HTR-8/SVneo (cell line): ENCODE measurements around the gene MTARC2.

Experiments
- DNase-seq: peaks from one replicate; pipeline ENCODE4 v3.0.0; 2011; ENCODE audit warnings: low spot score, mixed read lengths; ENCODE audit not compliant: insufficient read length
- FAIRE-seq: peaks from 2 replicates; lab custom pipeline; 2011; peaks lifted over from hg19 to GRCh38; lab: Jason Lieb, UNC

MTARC2 gene

DNA sequence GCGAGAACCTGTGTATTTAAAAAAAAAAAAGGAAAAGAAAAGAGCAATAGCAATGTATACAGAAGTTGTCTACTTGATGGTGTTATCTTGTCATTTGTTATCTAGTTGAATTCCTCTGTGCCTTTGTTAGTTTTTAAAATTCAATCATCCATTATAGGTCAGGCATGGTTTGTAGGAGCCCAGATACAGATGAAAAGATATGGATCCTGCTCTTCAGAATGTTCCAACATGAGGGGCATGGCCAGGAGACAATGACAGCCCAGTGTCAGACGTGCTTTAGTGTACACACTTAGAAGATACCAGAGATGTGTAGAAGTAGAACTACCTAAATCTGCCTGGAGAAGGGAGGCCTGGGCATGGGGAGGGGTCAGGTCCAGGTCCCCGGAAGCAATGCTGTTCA, 16.6 kb downstream of the MTARC2 start:
- FAIRE-seq (no peak), DNase-seq (no peak)

DNA sequence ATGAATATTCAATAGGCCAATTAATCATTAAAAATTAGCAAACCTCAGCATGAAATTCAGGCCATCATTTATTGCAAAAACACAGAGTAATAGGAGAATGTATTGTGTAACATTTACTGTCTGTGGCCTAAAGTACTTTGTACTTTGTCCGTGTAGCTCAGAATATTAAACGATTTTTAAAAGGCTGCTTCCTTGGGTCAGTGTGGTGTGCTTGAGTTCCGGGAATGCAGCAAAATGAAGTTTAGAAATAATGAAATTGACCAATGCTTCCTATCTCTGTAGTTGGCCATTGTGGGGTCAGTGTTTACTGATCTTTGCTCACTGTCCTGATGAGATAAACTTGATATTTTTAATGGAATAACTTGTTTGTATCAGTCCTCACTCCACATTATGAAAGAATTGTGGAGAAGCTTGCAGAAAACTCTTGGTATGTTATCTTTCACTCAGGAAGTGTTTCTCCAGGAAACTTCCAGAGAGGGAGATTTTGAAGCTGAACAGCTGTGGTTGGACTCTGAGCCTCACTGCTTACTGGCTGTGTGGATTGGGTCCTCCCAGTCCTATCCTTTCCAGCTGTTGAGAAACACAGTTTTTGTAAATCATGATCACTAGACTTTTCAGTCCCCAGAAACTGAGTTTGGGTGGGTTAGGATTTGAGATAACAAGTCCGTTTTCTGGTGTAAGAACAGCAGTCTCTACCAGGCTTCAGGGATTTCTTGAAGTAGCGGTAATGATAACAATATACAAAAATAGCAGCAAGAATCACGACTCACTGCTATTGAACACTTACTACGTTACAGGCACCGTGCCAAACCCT, 19.4 kb downstream of the MTARC2 start:
- DNase-seq = no peak
- no peak for FAIRE-seq

DNA sequence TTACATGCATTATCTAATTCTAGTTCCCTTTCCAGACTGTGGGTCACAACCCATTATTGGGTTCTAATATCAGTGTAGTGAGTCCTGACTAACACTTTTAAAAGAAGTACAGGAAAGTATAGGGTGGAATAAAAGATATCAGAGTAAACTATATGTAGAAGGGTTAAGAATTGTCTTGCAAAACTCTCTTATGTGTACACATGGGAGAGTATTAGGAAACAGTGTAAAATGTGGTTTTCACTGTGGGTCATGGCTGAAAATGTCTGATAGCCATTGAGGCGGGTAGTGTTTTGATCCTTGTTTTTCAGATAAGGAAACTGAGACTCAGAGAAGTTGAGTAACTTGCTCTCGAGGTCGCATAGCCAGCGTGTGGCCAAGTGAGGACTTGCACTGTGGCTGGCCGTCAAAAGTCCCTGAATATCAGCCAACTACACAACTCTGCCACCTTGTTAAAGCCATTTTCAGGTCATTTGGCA, 20.0 kb downstream of the MTARC2 start:
- DNase-seq (no peak), FAIRE-seq (no peak)

DNA sequence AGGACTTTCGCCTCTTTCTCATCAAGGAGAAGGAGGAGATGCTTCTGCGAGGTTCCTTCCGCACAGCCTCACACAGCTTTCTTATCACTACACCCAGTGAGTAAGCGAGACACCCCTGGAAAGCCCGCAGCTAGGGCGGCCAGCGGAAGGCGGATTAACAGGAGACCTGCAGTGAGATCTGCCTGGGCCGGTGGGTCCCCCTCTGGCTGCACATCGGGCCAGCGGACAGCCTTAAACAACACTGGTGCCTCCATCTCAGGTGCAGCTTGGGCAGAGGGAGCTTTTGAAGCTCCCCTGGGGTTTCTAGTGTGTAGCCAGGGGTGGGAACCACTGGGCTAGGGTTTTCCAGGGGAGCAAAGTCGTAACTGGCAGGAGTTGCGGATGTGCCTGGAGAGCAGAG, 21.1 kb downstream of the MTARC2 start:
- DNase-seq (no peak), FAIRE-seq (no peak)

DNA sequence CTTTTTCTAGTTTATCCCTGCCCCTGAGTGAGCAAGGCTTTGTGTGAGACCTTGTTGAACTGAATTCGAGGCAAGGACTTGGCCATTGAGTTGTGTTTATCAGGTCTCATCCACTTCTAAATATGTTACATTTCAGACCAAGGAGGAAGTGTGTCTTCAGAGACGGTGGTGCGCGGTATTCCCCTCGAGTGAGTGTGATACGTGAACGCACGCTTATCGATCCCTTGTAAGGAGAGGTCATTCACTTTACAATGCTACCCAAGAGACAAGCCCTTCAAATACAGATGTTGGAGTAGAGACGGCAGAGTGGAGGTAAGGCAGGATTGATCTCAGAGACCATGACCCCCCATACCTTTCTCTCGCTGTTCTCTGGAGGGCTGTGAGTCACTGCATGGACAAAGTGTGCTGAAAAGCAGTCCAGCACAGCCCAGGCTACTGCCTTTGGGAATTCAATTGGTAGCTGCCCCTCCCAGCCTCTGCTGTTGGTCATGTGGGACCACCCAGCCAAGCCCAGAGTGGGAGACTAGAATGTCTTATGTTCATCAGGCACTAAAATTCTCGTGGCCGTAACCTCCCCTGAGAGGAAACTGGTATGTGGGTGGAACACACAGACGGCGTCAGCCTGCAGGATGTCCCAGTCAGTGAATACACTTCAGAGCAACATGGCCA, 22.3 kb downstream of the MTARC2 start:
- FAIRE-seq = no peak
- no peak for DNase-seq

DNA sequence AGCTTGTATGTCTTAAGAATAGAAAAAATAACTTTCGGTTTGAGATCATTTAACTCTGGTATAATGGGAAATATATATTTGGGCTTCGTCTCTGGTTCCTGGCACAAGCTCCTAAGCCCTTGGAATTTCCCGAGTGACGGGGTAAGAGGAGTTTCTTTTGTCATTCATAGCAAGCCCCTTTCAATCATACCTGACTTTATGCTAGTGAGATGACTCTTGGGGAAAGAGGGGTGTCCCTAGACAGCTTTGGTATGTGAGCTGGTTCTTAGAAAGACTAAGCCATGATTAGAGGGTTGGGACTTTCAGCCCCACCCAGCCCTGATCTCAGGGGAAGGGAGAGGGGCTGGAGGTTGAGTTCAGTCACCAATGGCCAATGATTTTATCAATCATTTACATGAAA, 24.7 kb downstream of the MTARC2 start:
- DNase-seq = no peak
- no peak for FAIRE-seq

DNA sequence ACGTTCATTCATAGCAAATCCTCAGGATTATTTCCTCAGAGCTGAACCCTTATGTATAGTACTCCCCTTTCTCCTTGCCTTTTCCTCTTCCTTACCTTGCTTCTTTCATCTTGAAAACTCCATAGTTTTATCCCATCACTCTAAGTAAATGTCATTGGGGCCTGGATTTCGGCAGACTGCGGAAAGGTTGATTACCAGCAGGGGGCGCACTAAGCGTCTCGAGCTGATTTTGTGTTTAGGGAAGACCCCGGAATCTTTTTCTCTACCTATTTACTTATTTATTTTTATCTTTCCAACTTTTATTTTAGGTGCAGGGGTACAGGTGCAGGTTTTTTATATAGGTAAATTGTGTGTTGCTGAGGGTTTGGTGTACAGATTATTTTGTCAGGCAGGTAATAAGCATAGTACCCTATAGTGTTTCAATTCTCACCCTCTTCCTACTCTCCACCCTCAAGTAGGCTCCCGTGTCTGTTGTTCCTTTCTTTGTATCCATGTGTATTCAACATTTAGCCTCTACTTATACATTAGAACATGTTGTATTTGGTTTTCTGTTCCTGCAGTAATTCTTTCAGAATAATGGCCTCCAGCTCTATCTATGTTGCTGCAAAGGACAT, 27.2 kb downstream of the MTARC2 start:
- DNase-seq = peak; percentile 34
- FAIRE-seq = no peak

DNA sequence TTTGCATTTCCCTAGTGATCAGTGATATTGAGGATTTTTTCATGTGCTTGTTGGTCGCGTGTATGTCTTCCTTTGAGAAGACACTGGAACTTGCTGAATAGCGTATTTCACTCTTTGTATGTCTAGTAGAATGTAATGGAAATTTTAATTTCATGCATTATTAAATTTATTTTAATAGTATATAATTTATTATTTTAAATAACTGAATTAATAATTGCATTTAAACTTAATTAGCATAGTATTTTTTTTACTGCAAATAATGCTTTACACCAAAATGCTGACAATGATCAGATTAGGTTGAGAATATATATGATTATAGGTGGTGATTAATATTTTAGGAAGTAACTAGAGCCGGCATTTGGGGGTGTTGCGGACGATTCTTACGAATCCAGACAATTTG, 28.1 kb downstream of the MTARC2 start:
- FAIRE-seq = no peak
- DNase-seq = no peak

DNA sequence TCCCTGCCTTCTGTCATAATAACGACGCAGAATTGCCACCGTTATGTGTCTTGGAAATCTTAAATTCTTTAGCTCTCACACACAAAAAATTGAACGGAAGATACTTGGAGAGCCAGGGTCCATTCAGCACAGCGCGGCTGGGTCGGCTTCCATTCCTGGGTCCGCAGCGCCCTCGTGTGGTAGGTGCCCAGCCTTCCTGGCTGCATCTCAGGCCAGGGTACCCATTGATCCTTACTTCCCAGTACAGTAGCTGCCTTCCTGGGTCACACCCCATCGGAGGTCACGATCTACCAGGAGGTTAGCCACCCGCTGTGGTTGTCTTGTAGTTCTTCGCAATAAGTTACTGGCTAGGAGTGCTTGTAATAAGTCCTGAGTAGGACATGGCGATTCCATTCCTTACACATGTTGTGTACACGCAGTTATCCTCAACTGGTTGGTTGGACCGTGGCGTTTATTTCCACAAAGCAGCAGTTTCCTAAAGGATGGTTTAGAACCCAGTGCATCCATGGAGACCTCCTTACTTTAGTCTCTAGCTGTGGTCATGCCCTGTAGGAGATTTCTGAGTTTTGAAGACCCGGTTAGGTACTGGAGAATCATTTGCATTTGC, 28.7 kb downstream of the MTARC2 start:
- peak; percentile 81 for DNase-seq
- peak; percentile 20 for FAIRE-seq

DNA sequence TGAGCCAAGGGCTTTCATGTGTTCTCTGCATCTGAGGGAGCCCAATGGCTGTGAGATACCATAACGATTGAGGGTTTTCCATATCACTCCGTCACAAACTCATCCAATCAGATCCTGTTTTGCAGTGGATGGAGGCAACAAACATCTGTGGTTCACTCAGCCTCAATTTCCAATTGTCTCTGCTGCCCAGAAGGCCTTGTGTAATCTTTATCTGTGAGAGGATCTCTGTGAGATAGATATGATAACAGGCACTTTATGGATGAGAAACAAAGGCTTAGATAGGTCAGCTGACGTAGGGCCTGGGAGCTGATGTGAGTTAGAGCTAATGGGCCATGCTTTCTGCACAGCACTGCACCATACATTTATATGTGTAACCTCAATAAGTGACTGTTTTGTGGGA, 35.3 kb downstream of the MTARC2 start:
- DNase-seq = no peak
- no peak for FAIRE-seq

DNA sequence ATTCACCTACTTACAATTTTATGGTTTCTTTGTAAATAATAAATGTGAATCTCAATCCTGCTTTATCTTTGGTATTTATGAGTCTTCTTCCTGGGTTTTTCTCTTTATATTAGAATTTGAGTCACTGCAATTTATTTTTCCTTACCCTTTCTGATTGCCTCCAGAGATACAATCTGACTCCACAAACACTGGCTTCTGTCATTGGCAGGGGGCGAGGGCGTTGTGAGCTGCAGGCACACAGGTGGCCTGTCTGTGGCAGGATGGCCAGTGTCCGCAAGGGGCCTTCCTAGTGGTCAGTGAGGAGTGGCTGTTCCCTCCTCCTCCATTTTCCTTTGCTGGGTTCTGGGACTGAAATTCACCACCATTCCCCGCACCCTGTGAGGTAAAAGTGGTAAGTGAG, 36.6 kb downstream of the MTARC2 start:
- no peak for FAIRE-seq
- DNase-seq = no peak

DNA sequence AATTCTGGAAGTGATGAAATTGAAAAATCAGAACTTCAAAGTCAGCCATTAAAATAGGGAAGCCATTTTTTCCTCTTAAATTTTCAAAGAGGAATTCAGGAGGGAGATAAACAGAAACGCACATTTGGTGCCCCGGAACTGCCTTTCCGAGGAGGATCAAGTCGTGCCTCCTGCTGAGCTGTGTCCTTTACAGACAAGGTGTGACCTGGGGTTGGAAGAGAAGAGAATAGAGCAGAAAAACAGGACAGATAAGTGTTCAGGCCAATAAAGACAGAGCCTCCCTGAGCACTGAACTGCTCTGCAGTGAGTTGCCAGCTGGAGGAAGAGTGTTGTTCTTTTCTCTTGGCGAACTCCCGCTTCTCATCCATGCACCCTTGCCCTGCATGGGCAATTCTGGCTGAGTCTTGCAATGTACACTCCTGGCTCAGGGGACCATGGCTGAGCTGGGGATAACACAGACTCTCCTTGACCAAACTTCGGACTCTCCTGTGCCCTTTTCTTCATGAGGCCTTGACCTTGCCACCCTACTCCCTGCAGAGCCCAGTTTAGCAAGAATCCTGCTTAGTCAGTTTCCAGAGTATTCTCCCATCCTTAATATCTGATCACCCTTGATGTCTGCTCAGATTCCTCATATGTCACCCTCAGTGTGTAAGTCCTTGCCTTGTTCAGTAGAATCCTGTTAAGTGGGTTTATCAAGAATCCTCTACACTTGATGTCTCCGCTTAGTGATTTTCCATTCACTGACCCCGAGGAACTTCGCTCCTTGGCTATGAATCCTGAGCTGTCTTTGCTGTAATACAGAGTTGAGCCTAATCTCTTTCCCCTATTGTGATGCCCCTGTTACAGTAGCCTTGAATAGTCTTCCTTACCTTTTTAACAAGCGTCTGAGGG, 37.3 kb downstream of the MTARC2 start:
- FAIRE-seq (no peak), DNase-seq (no peak)

DNA sequence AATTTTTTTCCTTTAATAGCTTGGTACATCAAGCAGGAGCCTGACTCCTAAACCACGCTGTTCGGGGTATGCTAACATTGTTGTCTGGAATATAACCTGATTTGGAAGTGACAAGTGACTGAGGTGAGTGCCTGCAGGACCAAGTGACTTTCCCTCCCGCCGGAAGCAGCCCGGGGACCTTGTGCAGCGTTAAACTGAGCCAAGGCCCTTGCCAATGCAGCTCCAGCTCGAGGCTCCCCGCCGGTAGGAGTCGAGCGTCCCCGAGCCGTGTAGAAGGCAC, 37.9 kb downstream of the MTARC2 start:
- DNase-seq (no peak), FAIRE-seq (no peak)

DNA sequence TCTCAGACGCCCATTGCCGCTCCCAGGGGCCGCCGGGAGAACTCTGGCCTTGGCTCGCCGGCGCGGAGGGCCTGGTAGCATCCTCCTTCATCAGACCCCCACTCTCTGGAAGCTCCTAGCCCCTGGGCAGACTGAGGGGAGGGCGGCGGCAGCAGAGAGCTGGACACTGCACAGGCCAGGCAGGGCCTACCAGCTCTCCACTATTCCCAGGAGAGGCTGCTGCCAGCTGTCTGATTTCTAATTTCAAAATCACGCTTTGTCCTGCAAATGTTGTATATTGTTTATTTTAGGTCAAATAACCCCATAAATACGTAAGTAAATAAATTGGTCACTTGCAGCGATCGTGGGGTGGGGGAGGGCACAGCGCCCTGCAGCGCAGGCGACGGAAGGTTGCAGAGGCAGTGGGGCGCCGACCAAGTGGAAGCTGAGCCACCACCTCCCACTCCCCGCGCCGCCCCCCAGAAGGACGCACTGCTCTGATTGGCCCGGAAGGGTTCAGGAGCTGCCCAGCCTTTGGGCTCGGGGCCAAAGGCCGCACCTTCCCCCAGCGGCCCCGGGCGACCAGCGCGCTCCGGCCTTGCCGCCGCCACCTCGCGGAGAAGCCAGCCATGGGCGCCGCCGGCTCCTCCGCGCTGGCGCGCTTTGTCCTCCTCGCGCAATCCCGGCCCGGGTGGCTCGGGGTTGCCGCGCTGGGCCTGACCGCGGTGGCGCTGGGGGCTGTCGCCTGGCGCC, 38.4 kb downstream of the MTARC2 start, which contains the start of gene MTARC1:
Gene MTARC1, plus strand, starts transcription at position 577 of the 732 bp plus-strand sequence. Its CDS starts 32 bp downstream, at position 609.
- peak; percentile 46 for DNase-seq
- FAIRE-seq = no peak

DNA sequence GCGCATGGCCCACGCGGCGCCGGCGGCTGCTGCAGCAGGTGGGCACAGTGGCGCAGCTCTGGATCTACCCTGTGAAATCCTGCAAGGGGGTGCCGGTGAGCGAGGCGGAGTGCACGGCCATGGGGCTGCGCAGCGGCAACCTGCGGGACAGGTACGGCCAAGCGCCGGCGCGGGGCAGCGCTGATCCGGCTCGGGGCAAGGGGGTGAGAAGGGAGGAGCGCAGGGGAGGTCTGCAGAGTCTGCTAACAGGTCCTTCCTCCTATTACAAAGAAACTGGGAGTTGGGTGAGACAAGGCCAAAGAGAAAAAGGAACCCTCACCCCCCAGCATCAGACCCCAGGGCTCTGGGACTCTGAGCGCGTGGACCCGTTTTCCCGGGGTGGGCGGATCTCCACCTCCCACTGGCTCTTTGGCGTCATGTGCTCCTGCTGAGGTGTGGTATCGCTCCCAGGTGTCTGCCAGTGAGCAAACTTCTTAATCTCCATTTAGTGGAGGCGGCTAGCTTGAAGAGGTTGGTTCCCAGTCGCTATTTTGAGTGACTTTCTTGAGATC, 39.0 kb downstream of the MTARC2 start:
- no peak for DNase-seq
- no peak for FAIRE-seq

DNA sequence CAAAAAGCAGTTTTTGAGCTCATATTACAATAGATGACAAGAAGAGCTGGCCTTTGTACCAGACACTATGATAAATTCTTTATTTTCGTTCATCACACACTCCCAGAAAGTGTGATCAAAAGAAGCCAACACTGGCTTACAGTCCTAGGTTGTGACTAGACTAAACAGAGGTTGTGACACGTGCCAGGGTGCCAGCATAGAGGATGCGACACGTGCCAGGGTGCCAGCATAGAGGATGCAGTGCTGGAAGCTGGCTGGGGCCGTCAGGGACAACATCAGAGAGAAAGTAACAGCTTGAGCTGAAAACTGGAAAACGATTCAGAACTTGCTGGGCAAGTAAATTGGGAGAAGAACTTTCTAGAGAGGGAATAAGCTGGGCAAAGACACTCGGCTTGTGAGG, 40.8 kb downstream of the MTARC2 start:
- FAIRE-seq = no peak

DNA sequence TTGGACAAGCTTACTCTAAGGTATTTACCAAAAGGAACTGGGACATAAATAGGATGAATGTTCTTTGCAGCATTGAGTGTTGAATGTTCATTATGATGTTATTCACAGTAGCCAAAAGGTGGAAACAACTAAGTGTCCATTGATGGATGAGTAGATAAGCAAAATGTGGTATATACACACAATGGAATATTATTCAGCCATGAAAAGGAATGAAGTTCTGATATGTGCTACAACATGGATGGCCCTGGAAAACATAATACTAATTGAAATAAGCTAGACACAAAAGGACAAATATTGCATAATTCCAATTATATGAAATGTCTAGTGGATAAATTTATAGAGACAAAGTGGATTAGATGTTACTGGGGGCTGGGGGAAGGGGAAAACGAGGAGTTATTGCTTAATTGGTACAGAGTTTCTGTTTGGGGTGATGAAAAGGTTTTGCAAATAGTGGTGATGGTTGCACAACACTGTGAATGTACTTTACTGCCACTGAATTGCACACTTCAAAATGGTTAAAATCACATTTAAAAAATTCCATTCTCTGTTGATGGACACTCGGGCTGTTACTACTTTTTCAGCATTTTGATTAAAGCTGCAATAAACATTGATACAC, 41.5 kb downstream of the MTARC2 start:
- no peak for FAIRE-seq

More for the DNA sequence above, 40.8 kb downstream of the MTARC2 start:
- no peak for DNase-seq

DNA sequence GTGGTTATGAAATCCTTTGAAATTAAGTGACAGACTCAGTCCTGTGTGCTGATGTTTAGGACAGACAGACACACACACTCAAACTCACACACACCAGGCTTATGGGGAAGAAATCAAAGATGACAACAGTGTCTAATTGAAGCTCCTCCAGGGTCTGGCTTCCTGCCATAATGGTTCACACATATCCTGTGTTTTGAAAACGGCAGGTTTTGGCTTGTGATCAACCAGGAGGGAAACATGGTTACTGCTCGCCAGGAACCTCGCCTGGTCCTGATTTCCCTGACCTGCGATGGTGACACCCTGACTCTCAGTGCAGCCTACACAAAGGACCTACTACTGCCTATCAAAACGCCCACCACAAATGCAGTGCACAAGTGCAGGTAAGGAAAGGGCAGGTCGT, 43.2 kb downstream of the MTARC2 start:
- DNase-seq = no peak
- peak; percentile 60 for FAIRE-seq

More for the DNA sequence above, 41.5 kb downstream of the MTARC2 start:
- DNase-seq = no peak

DNA sequence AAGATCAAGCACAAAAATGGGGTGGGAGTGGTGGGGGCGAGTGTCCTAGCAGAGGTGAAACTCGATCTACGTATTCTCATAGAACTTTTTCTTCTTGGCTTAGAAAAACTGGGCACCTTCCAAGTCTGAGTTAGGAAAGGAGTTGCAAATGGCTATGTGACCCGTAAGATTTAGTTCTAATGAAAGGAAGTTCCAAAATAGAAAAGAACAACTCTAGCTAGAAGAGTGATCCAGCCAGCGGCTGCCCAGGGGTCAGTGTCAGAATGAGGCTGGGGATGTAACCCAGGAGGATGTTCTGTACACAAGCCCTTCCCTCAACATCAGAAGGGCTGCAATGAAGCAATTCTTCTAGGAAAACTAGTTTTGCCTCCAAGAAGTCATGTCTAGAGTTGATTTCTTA, 43.8 kb downstream of the MTARC2 start:
- FAIRE-seq (no peak), DNase-seq (no peak)
